ENCODE data around the gene LIMK1.
A peak's percentile ranks its signal among the peaks of the same experiment; 100 is the strongest.

Gene LIMK1

GRCh38 chr7:74083928-74084721, 521 bp downstream of the LIMK1 start:
- 1 to 2% methylated on average over 60 to 61 of the region's 61 CpGs for WGBS, 2 experiments
- Histone ChIP-seq H3K4me3 (ENCODE audit: insufficient read depth, low read depth, low read length) (peak overlapping the region; percentile 53), H3K27me3 (ENCODE audit: control insufficient read depth, insufficient read depth, low read length, poor library complexity, severe bottlenecking) (no peaks in the 10 kb centered on the region), H3K9me3 (ENCODE audit: control insufficient read depth, low read length) (no peaks in the 10 kb centered on the region), H3K4me1 (ENCODE audit: control insufficient read depth, insufficient read depth, low read length) (peaks cover 3% of the 10 kb centered on the region), H3K27ac (ENCODE audit: insufficient read depth, low read depth, low read length, poor library complexity, severe bottlenecking) (no peak overlapping the region), H3K36me3 (ENCODE audit: control insufficient read depth, insufficient read depth, low read length) (peaks cover 4% of the 10 kb centered on the region)

- H3K9me3 ChIP-seq (ENCODE audit: control insufficient read depth, low read length) = no peaks in the 10 kb centered on the region
- H3K4me1 ChIP-seq (ENCODE audit: control insufficient read depth, insufficient read depth, low read length) = no peaks in the 10 kb centered on the region
- H3K27me3 ChIP-seq (ENCODE audit: control insufficient read depth, insufficient read depth, low read length, poor library complexity, severe bottlenecking) = no peaks in the 10 kb centered on the region
- 71 to 76% methylated on average over 6 of the region's 6 CpGs for WGBS, 2 experiments
- no peak overlapping the region for H3K27ac ChIP-seq (ENCODE audit: insufficient read depth, low read depth, low read length, poor library complexity, severe bottlenecking)
- H3K36me3 ChIP-seq (ENCODE audit: control insufficient read depth, insufficient read depth, low read length) = peaks cover 4% of the 10 kb centered on the region
- peak overlapping the region; percentile 53 for H3K4me3 ChIP-seq (ENCODE audit: insufficient read depth, low read depth, low read length)
These were observed 1.3 kb downstream of the LIMK1 start for GRCh38 chr7:74084722-74085578.

DNA sequence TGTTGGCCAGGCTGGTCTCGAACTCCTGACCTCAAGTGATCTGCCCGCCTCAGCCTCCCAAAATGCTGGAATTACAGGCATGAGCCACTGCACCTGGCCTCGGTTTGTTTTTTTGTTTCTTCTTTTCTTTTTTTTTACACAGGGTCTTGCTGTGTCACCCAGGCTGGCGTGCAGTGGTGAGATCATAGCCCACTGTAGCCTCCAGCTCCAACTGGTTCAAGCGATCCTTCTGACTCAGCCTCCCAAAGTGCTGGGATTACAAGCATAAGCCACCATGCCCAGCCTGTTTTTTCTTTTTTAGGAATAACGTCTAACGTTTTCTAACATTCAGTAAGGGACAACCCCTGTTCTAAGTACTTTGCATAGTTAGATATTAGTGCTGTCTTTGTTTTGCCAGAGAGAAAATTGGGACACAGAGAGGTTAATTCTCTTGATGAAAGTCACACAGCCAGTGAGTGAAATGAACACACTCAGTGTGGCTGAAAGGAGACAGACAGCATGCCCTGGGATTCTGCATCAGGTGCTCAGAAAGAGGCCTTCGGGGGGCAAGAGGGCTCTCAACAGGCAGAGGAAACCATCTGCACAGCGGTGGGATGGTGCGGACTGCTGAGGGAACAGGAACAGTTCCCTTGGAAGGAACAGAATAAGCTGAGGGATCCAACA, 4.3 kb downstream of the LIMK1 start:
- Histone ChIP-seq H3K9me3 (ENCODE audit: control insufficient read depth, low read length) (no peaks in the 10 kb centered on the region), H3K4me3 (ENCODE audit: insufficient read depth, low read depth, low read length) (no peak overlapping the region), H3K4me1 (ENCODE audit: control insufficient read depth, insufficient read depth, low read length) (peaks cover 9% of the 10 kb centered on the region), H3K27ac (ENCODE audit: insufficient read depth, low read depth, low read length, poor library complexity, severe bottlenecking) (no peak overlapping the region), H3K36me3 (ENCODE audit: control insufficient read depth, insufficient read depth, low read length) (peaks cover 7% of the 10 kb centered on the region), H3K27me3 (ENCODE audit: control insufficient read depth, insufficient read depth, low read length, poor library complexity, severe bottlenecking) (no peaks in the 10 kb centered on the region)
- WGBS, 2 experiments = 93 to 95% methylated on average over 10 of the region's 10 CpGs

DNA sequence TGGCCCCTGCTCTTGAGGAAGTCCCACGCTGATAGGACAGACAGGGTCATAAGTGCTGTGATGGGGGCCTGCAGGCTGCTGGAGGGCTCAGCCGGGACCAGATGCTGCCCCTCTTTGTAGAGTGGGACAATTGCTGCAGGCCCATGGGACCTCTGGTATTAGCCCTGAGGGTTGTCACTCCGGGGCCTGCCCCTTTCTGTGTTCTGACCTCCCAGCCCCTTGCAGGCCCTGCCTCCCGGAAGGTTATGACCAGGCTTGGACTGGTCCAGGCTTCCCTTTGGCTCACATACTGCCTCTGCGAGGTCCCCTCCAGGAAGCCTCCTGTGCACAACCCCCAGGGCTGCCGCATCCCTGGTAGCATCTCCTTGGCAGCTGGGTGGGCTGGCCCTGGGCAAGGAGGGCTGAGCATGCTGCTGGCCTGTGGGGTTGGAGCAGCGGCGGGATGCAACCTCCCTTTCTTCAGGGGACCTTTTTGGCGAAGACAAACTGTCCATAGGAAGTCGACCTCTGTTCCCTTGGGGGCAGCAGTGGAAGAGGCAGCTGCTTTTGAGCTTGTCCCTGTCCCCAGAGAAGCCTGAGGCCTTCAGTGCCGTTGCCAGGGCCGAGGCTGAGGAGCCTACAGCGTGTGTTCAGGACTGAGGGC, 8.8 kb downstream of the LIMK1 start:
- WGBS, 2 experiments = 76 to 80% methylated on average over 13 of the region's 13 CpGs

DNA sequence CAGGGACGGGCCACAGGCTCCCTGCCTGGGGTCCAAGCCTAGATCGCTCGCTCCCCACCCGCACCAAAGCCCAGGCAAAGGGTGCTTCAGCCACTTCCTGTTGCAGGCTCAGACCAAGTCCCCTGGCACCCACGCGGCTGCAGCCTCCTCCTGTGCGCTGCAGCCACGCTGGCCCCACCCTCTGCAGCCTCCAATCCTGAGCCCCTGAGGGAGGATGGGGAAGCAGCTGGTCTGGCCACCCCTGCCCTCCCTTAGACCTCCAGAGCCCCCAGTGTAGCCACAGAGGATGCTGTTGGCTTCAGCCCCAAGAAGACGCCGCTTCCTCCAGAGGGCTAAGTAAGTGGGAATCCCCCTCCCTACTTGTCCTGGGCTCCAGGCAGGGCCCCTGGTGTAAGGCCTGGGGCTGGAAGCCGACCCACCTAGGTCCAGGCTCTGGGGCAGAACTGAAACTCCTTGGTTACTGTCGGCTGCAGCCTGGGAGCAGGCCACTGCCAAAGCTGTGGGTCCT, 9.4 kb downstream of the LIMK1 start:
- no peaks in the 10 kb centered on the region for H3K9me3 ChIP-seq (ENCODE audit: control insufficient read depth, low read length)
- H3K4me3 ChIP-seq (ENCODE audit: insufficient read depth, low read depth, low read length) = no peak overlapping the region
- H3K36me3 ChIP-seq (ENCODE audit: control insufficient read depth, insufficient read depth, low read length) = peaks cover 22% of the 10 kb centered on the region
- peaks cover 30% of the 10 kb centered on the region for H3K4me1 ChIP-seq (ENCODE audit: control insufficient read depth, insufficient read depth, low read length)
- H3K27me3 ChIP-seq (ENCODE audit: control insufficient read depth, insufficient read depth, low read length, poor library complexity, severe bottlenecking) = no peaks in the 10 kb centered on the region
- H3K27ac ChIP-seq (ENCODE audit: insufficient read depth, low read depth, low read length, poor library complexity, severe bottlenecking) = peak overlapping the region; percentile 36
- WGBS, 2 experiments = 78 to 79% methylated on average over 12 of the region's 12 CpGs

More for the DNA sequence above, 8.8 kb downstream of the LIMK1 start:
- peaks cover 30% of the 10 kb centered on the region for H3K4me1 ChIP-seq (ENCODE audit: control insufficient read depth, insufficient read depth, low read length)
- peaks cover 17% of the 10 kb centered on the region for H3K36me3 ChIP-seq (ENCODE audit: control insufficient read depth, insufficient read depth, low read length)
- H3K27me3 ChIP-seq (ENCODE audit: control insufficient read depth, insufficient read depth, low read length, poor library complexity, severe bottlenecking) = no peaks in the 10 kb centered on the region
- no peak overlapping the region for H3K4me3 ChIP-seq (ENCODE audit: insufficient read depth, low read depth, low read length)
- H3K9me3 ChIP-seq (ENCODE audit: control insufficient read depth, low read length) = no peaks in the 10 kb centered on the region
- H3K27ac ChIP-seq (ENCODE audit: insufficient read depth, low read depth, low read length, poor library complexity, severe bottlenecking) = peak overlapping the region; percentile 36

- peaks cover 18% of the 10 kb centered on the region for H3K36me3 ChIP-seq (ENCODE audit: control insufficient read depth, insufficient read depth, low read length)
- WGBS, 2 experiments = 45 to 52% methylated on average over 15 of the region's 15 CpGs
- H3K27ac ChIP-seq (ENCODE audit: insufficient read depth, low read depth, low read length, poor library complexity, severe bottlenecking) = no peak overlapping the region
- H3K4me1 ChIP-seq (ENCODE audit: control insufficient read depth, insufficient read depth, low read length) = peaks cover 30% of the 10 kb centered on the region
- no peaks in the 10 kb centered on the region for H3K27me3 ChIP-seq (ENCODE audit: control insufficient read depth, insufficient read depth, low read length, poor library complexity, severe bottlenecking)
- no peaks in the 10 kb centered on the region for H3K9me3 ChIP-seq (ENCODE audit: control insufficient read depth, low read length)
- no peak overlapping the region for H3K4me3 ChIP-seq (ENCODE audit: insufficient read depth, low read depth, low read length)
These were observed 10.1 kb downstream of the LIMK1 start for GRCh38 chr7:74093671-74094223.

DNA sequence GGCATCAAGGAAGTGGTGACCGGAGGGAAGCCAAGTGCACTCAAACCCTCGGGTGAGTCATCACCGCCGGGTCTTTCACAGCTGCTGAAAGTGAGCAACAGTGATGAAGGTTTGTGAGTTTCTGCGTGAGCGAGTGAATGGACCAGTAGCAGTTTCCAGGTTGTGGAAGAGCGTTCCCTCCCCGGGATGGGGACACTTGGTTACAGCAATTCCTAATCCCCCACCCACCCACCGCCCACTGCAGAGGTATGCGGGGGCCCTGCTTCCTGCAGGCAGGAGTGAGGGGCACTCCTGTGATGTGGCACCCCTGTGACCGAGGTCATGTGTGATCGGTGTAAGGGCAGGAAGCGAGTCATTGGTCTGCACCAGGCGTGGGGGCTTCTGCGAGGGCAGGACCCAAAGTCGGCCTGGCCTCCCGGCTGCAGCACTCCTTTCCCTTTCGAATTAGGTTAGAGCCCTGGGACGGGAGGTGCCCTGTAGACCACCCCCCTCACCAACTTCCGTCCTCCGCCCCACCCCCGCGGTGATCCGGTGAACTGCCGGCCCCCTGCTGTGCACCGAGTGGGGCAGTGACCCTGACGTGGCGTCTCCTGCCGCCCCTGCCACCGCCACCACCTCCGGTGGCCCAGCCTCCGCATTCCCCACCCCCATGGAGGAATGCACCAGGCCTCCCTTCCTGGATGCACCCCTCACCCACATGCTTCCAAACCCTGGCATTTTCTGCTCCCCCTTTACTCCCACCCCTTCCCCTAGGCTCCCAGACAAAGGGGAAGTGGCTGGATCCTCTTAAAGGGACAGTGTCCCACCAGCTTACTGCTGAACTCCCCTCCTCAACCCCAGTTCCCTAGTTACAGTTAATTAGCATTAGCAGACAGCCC, 10.9 kb downstream of the LIMK1 start:
- H3K27ac ChIP-seq (ENCODE audit: insufficient read depth, low read depth, low read length, poor library complexity, severe bottlenecking) = peak overlapping the region; percentile 63
- 14% methylated on average over 32 of the region's 32 CpGs for WGBS, 2 experiments
- peaks cover 18% of the 10 kb centered on the region for H3K36me3 ChIP-seq (ENCODE audit: control insufficient read depth, insufficient read depth, low read length)
- no peaks in the 10 kb centered on the region for H3K9me3 ChIP-seq (ENCODE audit: control insufficient read depth, low read length)
- peaks cover 30% of the 10 kb centered on the region for H3K4me1 ChIP-seq (ENCODE audit: control insufficient read depth, insufficient read depth, low read length)
- no peaks in the 10 kb centered on the region for H3K27me3 ChIP-seq (ENCODE audit: control insufficient read depth, insufficient read depth, low read length, poor library complexity, severe bottlenecking)
- H3K4me3 ChIP-seq (ENCODE audit: insufficient read depth, low read depth, low read length) = peak overlapping the region; percentile 32

DNA sequence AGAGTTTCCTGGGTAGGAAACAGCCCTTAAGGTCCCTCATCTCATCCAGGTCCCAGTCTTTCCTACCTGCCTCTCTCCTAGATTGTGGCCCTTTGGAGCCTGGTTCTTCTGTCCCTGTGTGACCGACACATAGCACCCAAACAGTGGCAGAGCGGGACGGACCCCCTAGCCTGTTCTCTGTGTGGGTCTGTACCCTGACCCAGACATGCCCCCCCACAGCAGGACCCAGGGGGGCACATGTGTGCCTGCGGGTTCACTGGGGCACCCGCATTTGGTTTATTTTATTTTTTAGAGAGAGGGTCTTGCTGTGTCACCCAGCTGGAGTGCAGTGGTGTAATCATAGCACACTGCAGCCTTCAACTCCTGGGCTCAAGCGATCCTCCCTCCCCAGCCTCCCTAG, 11.5 kb downstream of the LIMK1 start:
- H3K4me3 ChIP-seq (ENCODE audit: insufficient read depth, low read depth, low read length) = no peak overlapping the region
- no peaks in the 10 kb centered on the region for H3K9me3 ChIP-seq (ENCODE audit: control insufficient read depth, low read length)
- peaks cover 18% of the 10 kb centered on the region for H3K36me3 ChIP-seq (ENCODE audit: control insufficient read depth, insufficient read depth, low read length)
- WGBS, 2 experiments = 93 to 95% methylated on average over 6 of the region's 6 CpGs
- H3K27me3 ChIP-seq (ENCODE audit: control insufficient read depth, insufficient read depth, low read length, poor library complexity, severe bottlenecking) = no peaks in the 10 kb centered on the region
- no peak overlapping the region for H3K27ac ChIP-seq (ENCODE audit: insufficient read depth, low read depth, low read length, poor library complexity, severe bottlenecking)
- peaks cover 30% of the 10 kb centered on the region for H3K4me1 ChIP-seq (ENCODE audit: control insufficient read depth, insufficient read depth, low read length)

All from ectodermal cell (in vitro differentiated cells).